GM21447 (cell line): ENCODE measurements around the gene DOCK9.

Source experiments
- ATAC-seq: cut with Tn5 transposase; IDR thresholded peaks from one replicate; pipeline ENCODE4 v1.9.1; 2021; ENCODE audit not compliant: unreplicated experiment

Gene DOCK9

DNA sequence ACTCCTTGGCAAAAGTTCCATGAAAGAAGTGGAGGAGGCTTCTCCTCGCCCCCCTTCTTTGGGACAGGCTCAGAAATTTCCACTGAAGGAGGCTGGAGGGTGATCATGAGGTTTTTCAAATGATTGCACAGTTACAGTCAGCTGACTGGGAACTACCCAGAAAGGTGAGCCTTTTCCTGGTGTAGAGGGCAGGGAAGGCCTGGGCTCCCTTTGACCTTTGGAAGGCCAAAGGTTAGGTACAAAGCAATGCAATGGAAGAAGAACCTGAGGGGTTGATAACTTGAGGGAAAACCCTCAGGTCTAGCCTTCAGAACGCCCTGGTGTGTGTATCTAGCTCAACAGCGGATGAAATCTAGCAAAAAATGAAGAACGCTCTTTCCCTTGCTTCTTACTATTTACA lies 175.3 kb downstream of the DOCK9 start:
- ATAC-seq: no peak

DNA sequence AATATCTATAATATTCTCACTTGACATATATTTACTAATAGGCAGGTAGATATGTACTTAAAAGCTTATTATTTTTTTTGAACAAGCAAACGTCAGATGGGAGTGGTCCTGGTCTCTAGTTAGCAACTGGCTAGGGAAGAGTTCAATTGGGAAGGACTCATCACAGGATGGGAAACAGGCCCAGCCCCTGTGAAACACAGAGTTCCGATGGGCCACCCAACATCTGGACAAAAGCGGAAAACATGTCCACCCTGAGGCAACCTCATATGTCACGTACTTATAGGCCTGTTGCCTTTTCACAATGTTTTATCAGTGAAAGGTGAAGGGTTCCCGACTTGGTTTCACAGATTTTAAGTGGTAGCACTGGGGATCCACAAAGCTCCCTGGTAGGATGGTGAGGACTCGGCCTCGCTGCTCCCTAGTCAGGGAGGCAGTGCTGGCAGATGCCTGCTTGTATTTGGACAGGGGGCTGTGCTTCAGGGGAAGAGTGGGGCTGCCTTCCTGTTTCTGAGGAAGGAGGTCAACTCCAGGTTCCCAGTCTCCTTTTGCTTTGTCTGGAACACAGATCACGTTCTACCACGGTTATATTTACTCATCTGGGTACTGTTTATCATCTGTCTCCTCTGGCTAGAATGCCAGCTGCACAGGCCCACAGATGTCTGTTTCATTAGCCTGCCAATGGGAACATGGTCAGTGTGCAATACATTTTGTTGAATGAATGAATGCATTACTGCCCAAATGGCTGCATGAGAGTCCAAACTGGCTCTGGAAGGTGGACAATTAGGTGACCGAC lies 176.0 kb downstream of the DOCK9 start:
- no peak for ATAC-seq

DNA sequence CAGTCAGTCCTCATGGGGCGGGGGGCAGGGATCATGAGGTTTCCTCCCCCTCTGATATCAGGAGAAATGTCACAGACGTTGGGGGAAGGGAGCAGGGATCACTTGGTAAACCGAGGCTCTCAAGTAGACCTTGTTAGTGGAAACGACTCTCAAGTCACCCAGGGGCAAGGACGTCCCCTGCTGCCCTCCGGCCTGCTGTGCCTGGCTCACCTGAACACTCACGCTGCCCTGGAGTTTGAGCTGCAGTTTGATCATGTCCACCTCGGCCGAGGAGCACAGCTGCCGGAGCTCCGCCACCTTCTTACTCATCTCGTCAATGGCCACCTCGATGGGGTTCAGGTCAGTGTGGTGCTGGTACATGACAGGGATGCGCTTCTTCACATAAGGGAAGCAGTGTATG lies 177.8 kb downstream of the DOCK9 start:
- no peak for ATAC-seq

DNA sequence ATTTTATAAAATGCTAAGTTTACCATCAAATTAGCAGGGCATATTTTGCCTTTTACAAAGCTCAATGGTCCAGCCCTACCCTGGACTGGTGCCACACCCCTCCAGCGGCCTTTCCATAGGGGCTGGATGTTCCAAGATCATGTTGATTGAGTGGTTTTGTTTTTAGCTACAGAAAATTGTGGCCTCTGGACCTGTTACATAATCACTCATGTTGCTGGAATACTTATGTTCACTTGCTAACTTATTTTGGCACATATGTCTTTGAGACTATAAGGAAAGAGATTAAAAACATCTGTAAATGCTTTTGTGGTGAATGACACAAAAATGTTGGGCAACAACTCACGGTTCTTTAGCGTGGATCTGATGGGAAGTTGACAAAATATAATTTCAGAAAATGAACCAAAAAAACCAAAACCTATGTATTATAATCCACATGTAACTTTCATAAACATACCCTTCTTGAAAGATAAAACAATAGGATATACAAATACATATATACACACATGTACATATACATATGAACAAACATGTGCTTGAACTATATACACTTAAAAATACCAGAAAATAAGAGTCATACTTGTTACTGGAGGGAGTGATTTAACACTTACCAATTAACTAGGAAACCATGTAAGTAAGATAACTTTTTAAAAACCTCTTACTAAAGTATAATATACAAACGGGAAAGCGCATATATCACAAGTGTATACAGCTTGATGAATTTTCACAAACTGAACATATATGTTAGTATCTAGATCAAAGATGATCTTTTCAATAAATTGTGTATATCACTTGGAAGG lies 178.8 kb downstream of the DOCK9 start:
- ATAC-seq: no peak

DNA sequence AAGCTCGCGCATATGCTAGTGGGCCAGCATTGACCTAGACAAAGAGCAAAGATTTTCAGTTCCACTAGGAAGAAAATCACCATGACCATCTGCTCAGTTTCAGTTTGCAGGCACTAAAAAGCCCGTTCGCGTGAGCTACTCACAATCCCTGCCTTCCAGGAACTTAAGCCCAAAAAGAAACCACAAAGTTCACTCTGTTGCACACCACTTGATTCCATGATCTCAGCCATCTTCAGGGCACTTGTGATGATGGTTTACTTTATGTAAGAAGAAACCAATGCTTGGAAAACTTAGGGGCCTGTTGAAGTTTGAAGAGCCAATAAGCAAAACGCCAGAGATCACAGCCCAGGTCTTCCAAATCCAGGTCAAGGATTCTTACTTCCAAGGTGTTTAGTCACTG lies 180.4 kb downstream of the DOCK9 start:
- no peak for ATAC-seq

DNA sequence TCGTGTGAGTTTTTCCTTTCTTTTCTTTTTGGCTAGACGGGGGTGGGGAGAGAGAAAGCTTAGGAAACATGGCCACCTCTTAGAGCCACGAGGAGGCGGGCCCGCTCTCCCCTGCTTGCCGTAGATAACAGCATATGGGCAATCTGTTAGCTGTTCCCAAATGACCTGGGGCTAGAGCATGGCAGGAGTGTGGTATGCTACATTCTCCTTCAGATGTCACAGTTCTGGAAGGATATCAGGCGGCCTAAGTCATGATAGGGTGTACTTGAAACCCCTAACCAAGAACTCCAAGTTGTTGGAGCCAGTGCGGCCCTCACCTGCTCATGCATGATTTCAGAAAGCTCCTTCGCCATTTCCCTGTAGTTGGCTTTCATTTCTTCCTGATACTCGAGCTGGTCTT lies 181.1 kb downstream of the DOCK9 start:
- no peak for ATAC-seq

DNA sequence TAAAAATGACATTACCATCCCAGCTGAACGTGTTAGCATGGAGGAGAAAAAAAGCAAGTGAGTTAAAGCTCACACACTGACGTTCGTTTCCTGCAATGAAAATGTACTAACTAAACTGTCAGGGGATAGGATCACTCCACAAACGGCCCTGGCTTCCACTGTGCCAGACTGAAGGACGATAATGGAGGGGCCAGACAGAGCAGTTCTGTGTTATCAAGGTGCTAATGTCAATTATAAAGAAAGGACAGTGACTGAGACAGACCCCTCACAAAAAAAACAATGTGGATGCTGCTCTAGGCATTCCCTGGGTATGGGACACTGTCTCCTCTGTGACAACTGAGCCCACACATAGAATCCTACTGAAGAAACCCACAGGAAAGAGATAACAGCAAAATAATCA lies 181.7 kb downstream of the DOCK9 start:
- no peak for ATAC-seq

DNA sequence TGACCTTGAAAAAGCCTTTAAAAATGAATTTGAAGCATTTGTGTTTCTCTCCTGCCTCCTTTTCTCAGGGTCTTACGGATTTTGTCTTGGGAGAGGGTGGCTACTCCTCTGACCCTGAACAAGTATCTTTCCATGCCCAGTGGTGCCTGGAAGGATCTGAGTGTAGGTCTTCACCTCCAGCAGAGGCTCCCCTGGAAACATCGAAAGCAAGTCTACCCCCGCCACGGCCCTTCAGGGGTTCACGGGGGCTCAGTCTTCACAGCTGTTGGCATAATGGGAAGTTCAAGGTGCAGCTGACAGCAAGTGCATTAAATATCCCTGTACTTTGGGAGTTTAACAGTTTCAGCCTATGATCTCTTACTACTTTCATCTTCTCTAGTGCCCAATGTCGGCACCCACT lies 182.6 kb downstream of the DOCK9 start:
- no peak for ATAC-seq

DNA sequence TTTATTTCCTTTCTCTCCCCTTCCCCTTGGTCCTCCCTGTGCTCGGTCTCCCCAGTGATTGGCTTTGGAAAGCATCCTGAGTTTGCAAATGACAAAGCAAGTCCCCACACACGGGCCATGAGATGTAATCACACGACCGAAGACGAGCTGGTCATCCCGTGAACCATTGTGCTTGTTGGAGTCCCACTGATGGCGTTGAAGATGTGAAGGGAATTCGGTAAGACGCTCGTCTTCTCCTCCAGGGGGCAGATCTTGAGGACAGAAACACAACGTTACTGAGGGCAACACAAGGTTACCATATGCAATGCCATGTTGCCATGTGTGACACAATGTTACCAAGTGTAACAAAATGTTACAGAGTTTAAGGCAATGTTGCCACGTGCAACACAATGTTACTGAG lies 183.4 kb downstream of the DOCK9 start:
- ATAC-seq: no peak

DNA sequence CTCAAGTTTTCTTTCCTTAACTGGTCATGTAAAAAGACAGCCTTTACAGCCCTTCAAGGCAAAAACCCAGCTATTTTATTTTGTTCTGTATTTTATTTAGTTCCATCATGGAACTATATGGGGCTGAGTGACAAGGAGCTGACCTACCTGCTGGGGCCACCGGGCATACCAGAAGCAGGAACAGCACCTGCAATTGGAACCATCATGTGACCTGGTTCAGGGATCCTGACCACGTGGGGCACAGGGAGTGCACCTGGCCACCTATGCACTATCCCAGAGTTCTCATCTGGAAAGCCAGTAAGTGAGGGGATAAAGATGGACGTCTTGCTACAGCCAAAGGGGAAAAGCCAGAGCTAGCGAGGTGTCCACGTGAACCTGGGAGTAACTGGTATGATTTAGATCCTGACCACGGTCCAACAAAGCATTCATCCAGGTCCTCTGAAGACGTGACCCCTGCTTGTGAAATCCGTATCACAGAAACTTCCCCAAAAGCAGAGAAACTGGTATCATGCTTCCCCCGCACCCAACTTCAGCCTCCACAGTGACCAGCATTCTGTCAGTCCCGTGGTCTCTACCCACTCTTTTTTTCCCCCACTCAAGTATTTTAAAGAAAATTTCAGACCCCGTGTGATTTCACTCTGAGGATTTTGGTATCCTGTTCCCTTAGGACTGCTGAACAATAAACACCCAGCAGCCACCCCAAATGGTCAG lies 184.9 kb downstream of the DOCK9 start:
- no peak for ATAC-seq

DNA sequence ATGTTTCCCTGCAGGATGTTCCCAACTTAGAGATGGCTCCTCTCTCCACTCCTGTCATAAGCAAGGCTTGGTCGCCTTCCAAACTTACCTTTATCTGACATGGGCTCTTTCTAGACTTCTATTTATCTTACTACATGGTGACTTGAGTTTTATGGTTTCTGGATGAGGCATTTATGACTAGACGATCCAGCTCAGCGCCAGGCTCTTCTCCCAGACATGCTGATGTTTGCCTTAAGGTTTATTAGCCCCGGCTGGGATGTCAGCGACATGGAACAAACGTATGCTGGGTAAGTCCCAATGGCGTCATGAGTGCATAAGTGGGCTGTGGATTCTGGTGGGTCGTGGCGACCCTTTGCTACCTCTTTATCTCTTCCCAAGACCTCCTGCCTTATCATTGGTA lies 185.5 kb downstream of the DOCK9 start:
- ATAC-seq: no peak

DNA sequence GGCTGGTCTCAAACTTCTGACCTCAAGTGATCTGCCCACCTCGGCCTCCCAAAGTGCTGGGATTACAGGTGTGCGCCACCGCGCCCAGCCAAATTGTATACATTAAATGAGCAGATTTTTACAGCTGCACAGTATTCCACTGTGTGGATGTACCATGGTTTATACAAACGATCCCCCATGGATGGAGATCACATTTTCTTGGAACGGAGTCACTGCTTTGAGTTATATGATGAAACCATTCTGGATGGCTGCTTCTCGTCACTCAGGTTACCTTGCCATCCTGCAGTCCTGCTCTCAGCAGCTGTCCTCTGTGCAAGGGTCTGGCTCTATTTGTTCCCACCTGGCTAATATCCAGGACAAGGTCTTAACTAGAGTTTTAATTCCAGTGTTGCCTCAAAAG lies 186.3 kb downstream of the DOCK9 start:
- no peak for ATAC-seq

DNA sequence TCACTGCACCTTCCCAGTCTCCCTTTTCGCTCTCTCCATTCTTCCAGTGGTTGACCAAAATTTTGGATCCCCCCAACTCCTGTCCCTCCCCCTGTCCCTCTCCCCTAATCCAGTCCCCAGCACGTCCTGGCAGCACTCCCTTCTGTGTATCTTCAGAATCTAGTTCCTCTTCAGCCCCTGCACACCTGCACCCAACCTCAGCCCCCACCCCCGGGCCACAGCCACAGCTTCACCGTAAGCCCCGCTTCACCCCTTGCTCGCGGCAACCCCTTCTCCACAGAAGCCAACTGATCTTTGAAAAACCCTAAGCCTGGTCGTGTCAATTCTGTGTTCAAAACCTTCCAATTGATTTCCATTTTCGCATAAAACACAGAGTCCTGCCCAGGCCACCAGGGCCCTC lies 189.9 kb downstream of the DOCK9 start:
- ATAC-seq: no peak

DNA sequence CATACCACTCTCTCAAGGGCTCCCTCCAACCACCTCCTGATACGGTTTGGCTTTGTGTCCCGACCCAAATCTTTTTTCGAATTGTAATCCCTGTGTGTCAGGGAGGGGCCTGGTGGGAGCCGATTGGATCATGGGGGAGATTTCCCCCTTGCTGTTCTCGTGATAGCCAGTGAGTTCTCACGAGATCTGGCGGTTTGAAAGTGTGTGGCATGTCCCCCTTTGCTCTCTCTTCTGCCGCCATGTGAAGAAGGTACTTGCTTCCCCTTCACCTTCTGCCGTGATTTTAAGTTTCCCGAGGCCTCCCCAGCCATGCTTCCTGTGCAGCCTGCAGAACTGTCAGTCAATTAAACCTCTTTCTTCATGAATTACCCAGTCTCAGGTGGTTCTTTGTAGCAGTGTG lies 190.7 kb downstream of the DOCK9 start:
- ATAC-seq: no peak

DNA sequence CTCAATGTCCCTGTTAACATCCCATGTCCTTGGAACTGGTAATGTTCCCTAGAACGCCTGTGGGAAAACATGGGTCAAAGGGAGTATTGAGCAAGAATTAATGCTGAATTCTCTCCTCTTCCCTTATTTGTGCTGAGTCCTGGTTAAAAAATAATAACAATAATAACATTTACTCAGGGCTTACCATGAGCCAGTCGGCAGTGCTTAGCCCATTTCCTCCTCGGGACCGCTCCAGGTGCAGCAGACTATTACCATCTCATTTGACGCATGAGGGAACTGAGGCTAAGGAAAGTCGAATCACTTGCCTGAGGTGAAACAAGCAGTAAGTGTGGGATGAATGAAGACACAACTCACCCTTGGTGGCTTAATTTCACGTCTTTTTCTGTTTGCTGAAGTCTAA lies 191.8 kb downstream of the DOCK9 start:
- ATAC-seq: no peak

DNA sequence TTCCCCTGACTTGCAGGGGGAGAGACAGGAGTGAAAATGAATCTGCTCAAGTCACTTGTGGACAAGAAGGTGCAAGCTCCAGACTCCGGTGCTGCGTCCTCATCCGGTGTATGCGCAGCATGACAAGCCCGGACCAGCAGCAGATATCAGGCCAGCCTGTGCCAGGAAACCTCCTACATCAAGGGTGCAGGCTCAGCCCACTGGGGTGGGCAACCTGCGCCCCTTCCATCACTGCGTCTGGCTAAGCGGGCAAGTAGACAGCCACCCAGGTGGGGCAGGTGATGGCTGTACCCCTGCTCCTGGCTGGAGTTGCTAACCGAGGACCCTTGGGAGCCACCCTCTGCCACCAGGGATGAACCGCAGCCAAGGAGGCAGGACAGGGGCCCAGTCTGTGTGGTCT lies 192.5 kb downstream of the DOCK9 start:
- no peak for ATAC-seq

DNA sequence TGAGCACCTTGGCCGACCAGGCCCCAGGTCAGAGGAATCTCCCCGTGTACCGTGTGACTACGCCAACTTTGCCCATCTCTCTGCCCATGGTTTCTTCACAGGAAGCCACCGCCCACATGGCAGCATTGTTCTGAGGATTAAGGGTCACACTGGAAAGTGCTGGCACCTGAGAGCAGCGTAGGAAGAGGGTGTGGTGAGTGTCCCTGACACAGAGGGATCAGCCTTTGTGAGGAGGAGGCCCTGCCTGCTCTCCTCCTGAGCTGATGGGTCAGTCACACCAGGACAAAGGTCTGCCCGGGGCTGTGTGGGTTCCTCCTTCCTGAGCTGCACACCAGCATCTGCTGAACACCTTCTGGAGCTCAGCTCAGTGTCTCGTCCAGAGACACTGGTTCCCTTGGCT lies 193.2 kb downstream of the DOCK9 start:
- no peak for ATAC-seq

DNA sequence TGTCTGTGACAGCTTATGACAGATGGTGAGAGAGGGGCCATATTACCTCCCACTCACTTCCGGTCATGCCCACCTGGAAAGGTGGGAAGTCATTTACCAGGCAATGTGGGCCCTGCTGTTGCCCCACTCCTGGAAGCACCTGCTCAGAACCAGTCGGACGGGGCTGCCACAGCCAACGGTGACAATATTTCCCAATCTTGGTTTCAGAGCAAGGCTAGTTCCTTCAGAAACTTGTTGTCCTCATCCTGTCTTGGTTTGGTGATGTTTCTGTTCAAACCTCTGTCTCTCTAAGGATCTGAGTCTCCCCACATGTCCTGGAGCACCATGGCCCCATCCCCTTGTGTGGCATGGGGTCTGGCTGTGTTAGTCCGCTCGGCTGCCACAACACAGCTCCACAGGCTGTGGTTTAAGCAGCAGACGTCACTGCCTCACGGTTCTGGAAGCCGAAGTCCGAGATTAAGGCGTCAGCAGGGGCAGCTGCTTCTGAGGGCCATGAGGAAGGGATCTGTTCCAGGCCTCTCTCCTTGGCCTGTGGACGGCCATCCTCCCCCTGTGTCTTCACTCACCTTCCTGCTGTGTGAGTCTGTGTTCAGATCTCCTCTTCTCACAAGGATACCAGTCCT lies 193.9 kb downstream of the DOCK9 start:
- ATAC-seq: no peak

DNA sequence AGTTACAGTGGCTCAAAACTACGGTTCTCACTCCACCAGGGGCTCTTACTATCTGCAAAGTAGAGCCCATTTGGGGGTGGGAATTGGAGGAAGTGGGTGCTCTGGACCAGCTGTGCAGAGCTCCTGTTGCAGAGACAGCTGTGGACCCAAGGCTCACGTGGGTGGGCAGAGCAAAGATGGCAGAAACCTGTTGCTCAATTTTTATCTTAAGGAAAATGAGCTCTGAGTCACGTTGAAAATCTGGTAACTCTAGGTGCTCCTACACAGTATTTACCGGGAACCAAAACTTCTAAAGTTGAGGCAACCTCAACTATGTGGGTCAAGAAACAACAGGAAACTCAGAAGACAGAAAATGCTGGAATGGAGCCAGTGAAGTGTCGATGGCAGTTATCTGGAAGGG lies 195.2 kb downstream of the DOCK9 start:
- ATAC-seq: no peak

DNA sequence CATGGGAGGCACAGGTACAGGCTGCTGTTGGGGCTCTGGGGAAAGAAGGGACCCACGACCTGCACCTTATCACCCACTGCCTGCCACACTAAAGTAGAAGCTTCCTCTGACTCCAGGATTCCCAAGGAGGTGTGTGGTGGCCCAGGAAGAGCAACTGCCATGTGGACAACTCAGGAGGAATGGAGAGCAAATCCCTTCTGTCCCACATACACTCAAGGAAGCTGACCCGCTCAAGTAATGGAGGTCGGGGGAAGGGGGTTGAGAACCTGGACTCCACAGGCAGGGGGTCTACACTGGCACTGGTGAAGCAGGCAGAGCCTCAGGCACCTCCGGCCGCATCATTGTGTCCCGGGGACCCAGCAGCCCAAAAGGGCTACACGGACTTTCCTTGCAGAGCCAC lies 196.0 kb downstream of the DOCK9 start:
- no peak for ATAC-seq

DNA sequence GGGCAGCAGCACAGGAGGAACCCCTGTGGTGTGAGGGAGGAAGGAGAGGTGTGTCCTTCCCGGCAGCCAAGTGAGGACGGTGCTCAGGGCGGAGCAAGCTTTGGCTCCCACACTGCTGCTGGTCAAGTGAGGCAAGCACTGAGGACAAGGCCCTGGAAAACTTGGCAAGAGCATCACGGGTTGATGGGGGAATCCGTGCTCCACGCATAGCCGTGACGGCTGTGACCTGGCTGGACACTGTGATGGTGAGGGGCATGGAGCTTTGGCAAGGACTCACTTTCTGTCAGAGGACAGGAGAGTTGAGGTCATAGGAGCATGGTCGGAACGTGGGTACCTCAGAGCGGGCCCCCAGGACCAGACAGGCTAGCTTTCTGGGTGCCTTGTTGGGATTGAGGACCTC lies 196.4 kb downstream of the DOCK9 start:
- ATAC-seq: no peak

DNA sequence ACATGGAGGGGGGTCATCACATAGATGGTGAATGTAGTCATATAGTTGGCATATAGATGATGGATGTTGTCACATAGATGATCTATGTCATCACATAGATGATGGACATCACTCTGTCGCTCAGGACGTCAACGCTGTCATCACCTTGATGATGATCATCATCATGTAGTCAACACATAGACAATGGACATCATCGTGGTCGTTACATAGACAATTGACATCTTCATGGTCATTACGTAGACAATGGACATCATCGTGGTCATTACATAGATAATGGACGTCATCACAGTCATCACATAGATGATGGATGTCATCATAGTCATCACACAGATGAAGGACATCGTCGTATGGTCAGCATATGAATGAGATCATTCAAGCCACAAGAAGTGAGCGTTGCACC lies 196.8 kb downstream of the DOCK9 start:
- ATAC-seq: no peak
